GM18909 (cell line): ENCODE data around the gene ZCRB1.
"Not testable (repeated sequence)": the region's sequence is repeated elsewhere in the genome, so short reads cannot be mapped to it uniquely, and the experiment has no call there.

Experiments used
- ATAC-seq: cut with Tn5 transposase; IDR thresholded peaks from one replicate; pipeline ENCODE4 v1.9.1; 2021; ENCODE audit warnings: mild to moderate bottlenecking; ENCODE audit not compliant: unreplicated experiment, poor library complexity

Gene ZCRB1

DNA sequence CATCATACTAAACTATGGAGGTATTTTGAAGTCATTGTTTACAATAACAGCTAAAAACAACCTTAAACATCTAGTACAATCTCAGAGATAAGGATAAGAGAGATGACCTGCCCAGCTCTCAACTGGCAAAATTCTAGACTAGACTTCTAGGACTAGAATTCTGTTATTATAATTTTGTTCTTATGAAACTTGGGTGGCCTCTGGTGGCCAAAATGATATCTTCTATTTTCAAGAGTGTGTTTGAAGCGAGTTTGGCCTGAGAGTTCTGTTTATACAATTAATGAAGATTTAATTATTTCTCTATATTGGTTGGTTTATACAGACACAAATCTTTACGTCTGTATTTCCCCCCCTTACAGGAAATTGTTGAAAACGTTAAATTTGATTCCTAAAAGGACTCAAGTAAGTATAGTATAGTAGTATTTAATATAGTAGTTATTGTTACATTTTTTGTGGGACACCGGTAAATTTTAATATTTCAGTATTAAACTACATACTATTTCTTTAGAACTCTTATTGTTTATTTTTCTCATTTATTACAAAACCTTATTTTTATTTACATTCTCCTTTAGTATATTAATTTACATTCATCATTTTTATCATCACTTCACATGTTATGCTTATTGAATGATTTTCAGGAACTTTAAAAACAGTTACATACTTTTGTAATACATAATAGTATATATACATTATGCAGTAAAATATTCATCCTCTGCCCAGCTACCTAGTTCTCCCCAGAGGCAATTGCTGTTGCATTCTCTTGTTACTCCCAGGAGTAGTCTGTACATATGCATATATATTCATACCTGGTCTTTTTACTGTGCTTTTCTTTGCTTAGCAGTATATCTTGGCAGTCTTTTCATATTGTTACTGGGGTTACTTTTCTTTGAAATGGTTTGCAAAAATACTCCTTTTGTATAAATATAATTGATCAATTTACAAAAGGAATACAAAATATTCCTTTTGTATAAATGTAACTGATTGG is 6.7 kb upstream of the ZCRB1 start:
- peak; percentile 86 for ATAC-seq

DNA sequence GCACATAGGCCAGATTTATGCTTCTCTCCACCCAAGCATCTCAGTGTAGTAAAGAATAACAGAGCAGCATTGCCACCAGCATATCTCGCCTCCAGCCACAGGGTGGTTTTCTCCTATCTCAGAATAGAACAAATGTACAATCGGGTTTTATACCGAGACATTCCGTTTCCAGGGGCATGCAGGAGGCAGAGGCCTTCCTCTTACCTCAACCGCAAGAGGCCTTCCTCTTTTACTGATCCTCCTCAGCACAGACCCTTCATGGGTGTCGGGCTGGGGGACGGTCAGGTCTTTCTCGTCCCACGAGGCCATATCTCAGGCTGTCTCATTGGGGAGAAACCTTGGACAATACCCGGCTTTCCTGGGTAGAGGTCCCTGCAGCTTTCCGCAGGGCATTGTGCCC is 4.2 kb upstream of the ZCRB1 start:
- ATAC-seq: not testable (repeated sequence)

DNA sequence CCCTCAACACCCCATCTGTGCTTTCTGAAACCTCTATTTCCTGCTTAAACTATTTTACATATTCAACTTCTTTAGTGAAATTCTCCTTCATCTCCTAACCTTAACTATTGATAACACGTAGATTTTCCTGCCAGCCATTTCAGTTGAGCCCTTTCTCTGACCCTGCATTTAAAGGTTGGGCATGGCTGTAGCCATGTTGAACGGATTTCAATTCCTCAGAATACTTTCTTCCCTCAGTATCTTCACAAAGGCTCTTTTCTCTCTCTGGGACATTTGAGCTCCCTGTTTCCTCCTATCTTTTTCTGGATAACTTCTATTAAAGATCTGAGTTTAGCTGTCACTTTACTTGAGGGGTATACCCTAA is 1.3 kb upstream of the ZCRB1 start:
- ATAC-seq: no peak

DNA sequence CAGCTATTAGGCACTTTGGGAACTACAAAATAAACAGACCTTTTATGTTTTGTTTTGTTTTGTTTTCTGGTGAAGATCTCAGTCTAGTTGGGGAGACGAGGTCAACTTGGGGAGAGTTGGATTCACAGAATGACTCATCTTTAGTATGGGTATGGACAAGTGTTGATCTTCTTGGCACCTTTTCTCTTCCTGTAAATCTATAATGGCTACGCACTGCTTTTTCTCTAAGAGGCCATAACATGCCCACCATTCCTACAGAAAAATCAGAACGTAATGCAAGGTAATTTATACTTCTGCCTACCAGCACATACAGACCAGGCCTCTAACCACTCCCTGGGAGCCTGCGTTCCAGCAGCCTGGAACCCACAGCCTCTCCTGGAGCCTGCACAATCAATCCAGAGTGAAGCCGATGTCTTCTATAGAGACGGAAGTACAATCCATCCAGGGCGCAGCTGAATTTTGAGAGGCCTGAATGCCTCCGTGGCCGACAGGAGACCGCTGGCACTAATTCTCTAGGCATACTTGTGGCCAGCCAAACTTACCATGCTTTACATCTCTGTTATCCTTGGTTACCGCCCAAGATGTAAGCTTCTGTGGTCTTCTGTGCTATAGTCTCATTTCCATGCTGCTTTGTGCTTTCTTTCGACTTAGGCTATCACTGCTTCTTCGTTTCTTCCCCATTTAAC is 790 bp upstream of the ZCRB1 start:
- ATAC-seq: peak; percentile 14

DNA sequence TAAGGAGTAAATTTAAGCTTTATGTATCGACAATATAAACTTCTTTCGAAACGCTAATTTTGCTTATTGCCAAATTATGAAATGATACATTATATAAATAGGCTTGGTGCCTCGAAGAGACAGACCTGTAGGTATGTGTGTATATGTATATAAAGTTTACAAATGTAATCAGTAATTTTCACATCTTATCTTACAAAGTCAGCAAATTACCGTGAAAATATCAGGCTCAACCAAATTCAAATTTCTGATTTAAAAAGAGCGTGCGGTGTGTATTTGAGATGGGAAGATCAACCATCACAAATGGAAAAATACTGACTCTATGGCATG is 605 bp downstream of the ZCRB1 start:
- no peak for ATAC-seq

DNA sequence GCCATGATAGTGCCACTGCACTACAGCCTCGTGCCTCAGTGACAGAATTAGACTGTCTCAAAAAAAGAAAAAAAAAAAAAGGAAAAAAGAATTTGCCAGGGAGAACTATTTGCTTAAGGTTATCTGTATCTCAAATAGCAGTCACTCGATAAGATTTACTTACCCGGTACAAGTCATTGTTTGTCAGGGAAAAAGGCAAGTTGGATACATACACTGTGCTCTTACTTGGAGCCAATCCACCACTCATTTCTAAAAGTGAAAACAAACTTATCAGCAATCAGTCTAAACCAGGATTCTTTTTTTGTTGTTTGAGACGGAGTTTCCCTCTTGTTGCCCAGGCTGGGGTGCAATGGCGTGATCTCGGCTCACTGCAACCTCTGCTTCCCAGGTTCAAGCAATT is 2.0 kb downstream of the ZCRB1 start:
- no peak for ATAC-seq

DNA sequence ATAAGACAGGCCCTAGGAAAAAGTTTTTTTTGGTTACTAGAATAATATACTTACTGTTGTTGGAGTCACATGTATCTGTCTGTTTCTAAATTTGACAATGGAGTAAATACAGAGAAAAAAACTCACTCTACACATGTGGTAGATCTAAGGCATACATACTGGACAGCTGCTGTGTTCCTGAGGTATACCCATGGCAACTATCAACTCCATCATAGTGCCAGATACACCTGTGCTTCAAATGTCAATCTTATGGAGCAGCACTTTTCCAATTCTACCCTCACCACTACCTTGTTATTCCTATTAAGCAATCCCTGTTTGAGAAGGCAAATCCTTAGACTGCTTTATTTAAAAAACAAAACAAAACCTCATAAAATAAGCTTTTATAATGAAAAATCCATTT is 3.3 kb downstream of the ZCRB1 start:
- ATAC-seq: no peak

DNA sequence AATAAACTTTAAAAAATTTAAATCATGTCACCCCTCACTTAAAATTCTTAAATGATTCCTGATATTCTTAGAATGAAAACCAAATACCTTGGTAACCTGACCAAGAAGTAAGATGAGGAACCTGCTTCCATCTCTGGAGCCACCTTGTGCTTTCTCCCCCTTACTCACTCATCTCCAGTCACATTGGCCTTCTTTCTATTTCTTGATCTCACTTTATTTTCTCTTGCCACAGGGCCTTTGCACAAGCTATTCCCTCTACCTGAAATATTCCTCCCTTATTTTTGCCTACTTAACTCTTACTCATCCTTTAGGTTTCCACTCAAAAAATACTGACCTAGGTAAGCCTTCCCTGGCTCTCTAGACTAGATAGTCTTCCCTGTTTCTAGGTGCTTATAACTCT is 5.1 kb downstream of the ZCRB1 start:
- no peak for ATAC-seq

DNA sequence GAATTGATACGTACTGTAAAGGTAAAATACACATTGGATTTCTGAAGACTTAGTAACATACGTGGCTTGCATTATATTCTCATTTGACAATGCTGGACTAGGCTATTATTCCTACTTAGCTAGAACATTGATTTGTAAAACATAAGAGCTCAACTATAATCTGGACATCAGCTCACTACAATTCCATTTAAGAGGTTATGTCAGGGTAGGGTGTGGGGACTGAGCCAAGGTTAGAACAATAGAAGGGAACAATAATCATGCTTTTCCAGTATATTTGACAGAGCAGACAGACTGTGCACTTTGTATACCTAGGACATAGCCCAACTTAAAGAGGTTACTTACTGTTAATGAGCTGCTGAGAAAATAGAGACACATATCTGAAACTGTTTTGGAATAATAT is 10.8 kb downstream of the ZCRB1 start:
- ATAC-seq: no peak

DNA sequence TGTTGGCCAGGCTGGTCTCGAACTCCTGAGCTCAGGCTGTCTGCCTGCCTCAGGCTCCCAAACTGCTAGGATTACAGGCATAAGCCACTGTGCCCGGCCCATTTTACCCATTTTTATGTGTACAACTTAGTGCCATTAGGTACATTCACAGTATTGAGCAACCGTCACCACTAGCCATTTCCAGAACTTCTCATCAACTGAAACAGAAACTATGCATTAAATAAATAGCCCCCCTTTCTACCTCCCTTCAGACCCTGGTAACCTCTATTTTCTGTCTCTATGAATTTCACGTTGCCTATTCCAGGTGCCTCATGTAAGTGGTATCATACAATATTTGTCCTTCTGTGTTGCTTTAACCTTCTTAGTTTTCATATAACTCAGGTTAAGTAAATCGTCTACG is 15.9 kb downstream of the ZCRB1 start:
- no peak for ATAC-seq

DNA sequence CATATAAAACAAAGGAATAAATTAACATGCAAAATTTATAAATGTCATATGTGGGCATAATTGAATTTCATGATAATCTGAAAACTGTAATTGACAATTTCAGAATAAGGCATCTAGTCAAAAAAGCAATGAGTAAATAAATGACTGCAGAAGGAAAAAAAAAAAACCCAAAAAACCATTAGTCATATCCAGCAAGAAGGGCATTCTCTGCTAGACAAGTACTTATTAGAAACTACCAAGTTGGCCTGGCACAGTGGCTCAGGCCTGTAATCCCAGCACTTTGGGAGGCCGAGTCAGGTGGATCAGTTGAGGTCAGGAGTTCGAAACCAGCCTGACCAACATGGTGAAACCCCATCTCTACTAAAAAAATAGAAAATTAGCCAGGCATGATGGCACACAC is 17.5 kb downstream of the ZCRB1 start:
- no peak for ATAC-seq

DNA sequence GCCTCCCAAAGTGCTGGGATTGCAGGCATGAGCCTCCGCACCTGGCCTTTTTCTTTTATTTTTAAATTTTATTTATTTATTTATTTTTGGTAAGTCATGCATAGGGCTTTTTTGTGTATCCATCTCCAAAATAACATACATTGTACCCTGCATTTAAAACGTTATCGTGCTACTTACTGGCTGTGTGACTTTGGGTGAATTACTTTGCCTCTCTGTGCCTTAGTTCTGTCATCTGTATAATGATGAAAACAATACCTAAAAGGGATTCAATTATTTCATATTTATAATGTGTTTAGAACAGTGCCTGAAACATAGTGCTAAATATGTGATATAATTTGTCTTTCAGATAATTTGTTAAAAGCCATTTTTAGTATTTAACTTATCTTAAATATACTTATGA is 19.6 kb downstream of the ZCRB1 start:
- no peak for ATAC-seq

DNA sequence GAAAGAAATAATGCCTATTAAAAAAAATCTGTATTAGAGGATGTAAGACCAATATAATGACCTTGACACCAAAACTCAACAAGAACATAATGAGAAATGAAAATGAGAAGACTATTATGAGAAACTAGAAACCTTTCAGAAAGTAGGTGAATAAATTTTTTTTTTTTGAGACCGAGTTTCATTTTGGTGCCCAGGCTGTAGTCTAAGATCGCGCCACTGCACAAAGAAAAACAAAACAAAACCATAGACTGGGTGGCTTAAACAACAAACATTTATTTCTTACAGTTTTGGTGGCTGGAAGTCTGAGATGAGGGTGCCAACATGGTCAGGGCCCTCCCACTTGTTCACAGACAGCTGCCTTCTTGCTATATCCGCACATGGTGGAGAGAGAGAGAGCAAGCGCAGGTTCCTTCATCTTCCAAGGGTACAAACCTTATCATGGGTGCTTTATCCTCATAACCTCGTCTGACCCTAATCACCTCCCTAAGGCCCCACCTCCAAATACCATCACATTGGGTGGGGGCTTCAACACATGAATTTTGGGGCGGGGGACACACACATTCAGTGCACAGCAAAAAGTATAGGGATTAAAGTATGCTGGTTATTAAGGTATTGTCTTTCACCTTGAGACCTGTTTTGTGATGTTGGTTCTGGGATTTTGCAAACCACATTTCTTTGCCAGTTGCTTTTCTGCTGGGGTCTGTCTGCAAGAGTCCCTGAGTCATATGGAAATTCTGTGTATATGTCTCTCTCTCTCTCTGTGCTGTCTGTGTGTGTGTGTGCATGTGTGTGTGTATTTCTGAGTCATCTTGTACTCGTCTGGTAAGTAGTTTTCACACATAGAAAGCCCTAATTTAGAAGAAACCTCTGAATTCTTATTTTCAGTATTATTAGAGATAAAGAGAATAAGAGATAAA is 26.2 kb downstream of the ZCRB1 start:
- ATAC-seq: peak; percentile 85

DNA sequence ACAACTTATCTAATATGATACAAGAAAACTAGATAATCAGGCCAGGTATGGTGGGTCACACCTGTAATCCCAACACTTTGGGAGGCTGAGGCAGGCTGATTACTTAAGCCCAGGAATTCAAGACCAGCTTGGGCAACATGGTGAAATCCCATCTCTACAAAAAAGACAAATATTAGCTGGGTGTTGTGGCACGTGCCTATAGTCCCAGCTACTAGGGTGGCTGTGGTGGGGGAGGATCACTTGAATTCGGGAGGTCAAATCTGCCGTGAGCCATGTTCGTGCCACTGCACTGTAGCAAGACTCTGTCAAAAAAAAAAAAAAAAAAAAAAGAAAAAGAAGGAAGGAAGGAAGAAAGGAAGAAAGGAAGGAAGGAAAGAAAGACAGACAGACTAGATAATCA is 27.0 kb downstream of the ZCRB1 start:
- ATAC-seq: no peak

DNA sequence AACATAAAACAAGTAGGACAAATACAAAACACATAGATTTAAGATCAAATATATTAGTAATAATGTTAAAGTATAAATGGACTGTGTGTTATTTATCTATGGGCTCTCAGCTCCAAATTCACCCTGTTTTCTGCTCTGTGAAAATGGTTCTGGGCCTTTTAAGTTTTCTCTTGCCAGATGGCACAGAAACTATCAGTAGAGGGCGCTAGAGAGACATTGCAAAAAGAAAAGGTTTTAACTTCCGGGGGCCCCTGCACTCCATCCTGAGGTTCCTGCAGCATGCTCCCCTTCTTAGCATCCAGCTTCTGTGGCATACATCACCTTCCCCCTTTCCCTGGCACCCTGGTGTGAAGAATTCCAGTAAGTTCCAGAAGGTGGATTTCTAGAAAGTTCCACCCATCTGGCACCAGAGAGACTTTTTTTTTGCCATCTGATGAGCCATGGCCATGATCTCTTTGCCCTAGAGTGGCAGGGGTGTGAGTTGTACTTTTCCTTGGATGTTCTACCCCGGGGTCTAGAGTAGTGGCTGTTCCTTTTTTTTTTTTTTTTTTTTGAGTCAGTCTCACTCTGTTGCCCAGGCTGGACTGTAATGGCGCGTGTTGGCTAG is 29.3 kb downstream of the ZCRB1 start:
- no peak for ATAC-seq

DNA sequence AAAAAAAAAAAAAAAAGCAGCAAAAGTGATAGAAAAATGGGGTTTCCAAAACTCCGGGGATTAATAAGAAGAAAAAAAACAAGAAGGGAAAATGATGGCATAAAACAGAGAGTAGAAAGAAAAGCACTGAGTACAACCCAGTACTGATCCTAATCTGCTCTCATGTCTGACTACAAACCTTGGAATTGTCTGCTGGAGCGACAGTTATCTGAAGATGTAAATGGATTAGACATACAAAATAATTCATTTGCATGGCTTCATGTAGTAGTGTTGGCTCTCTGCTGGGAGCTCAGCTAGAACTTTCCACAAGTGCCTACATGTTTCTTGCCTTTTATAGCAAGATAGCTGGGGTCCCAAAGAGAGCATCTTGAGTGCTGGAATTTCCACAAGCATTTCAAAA is 34.2 kb downstream of the ZCRB1 start:
- ATAC-seq: no peak

DNA sequence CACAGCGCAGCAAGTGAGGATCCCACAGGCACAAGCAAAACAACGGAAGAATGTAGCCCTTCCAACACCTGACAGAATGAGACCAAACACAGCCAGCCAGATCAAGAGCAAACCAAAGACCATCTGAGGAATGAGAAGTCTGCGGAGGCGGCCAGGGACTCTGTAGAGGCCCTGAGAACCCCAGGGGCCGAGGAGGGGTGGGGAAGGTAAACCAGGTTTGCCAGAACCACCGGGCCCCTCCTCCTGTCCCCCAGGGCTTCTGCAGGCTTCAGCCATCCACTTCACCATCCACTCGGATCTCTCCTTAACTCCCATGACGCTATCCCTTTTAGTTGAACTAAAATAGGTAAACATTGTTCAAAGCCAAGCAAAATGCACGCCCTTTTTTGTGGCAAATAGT is 37.4 kb downstream of the ZCRB1 start:
- no peak for ATAC-seq

DNA sequence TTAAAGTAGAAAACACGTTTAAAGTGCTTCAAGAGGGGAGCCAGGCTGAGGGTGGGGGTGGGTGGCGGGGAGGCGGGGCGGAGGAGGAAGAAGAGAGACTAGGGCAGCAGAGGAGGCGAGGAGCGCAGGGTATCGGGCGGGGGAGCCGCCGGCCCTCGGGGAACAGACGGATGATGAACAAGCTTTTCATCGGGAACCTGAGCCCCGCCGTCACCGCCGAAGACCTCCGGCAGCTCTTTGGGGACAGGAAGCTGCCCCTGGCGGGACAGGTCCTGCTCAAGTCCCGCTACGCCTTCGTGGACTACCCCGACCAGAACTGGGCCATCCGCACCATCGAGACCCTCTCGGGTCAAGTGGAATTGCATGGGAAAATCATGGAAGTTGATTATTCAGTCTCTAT is 39.2 kb downstream of the ZCRB1 start:
- ATAC-seq: no peak

DNA sequence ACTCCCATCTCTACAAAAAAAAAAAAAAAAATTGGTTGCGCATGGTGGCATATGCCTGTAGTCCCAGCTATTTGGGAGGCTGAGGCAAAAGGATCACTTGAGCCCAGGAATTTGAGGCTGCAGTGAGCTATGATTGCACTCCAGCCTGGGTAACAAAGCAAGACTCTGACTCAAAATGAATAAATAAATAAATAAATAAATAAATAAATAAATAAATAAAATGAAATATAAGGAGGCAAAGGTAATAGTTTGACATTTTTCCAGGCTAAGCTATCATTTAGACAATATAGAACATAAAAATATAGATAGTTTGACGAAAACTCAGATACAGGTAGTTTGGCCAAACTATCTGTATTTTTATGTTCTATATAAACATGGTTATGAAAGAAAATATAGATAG is 40.5 kb downstream of the ZCRB1 start:
- no peak for ATAC-seq

DNA sequence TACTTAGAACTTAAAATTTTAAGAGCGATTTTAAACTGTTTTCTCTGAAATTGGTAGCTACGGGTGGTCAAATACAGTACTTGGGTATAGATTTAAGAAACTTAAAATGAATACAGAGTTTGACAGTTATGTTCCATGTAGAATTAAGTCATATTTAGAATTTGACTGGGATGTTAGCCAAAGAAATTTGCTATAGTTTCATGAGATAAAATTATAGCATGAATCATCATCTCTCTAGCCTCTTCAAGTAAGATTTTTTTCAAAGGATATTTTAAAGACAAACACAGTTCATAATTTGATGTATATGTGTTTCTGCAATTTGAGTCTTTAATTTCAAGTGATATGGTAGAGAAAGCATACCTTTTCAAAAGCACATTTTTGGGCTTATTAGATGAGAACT is 41.0 kb downstream of the ZCRB1 start:
- ATAC-seq: no peak

DNA sequence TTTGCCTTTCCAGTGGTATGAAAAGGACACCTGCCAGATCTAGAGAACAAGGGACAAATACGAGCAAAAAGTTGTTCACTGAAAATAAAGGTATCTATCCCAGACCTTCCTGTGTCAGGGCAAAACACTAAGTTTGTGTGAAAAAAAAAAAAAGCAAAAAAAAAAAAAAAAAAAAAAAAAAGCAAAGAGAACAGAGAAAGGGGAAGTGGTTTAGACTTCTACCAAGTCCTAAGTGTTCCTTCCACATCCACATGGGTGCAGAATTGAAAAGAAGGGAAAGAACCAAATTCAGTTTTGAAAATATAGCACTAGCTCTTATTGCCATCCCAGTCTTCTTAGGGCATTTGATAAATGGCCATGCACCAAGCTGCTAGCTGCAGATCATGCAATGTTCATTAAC is 41.7 kb downstream of the ZCRB1 start:
- peak; percentile 66 for ATAC-seq
